GM12878 (cell line): ENCODE results near the gene SRGAP1. TPM values are rescaled to one million over a fixed set of nuclear protein-coding genes. Genes with fewer than 3 reads are reported as not detected.

Experiments
- ATAC-seq: fragments of 200-7000 bp; cut with Tn5 transposase; 3 replicates; pipeline ENCODE4 v1.9.1; 2020; ENCODE audit warnings: mild to moderate bottlenecking, moderate library complexity
- BruUV-seq: library from RNA; stranded (reverse); fragments of 400-500 nt; replicated peaks from 2 replicates; lab custom pipeline; 2021; lab: Mats Ljungman, UMichigan
- CTCF ChIA-PET: fragments of 300-600 bp; sonication (Branson Sonifier 250); formaldehyde crosslinking; extraction: SDS; loops from one replicate; lab custom pipeline; 2021; ENCODE audit warnings: inconsistent platforms; lab: Yijun Ruan, JAX
- POLR2A ChIA-PET: fragments of 350-600 bp; formaldehyde crosslinking; extraction: SDS; loops from one replicate; lab custom pipeline; 2021; ENCODE audit warnings: inconsistent platforms; lab: Charles Lee
- RAD21 ChIA-PET: fragments of 300-600 bp; sonication (Branson Sonifier 250); formaldehyde crosslinking; loops from one replicate; lab custom pipeline; 2023; ENCODE audit warnings: antibody characterized with exemption; ENCODE audit not compliant: unreplicated experiment; lab: Charles Lee
- SMC1A ChIA-PET: fragments of 300-600 bp; sonication (Branson Sonifier 250); formaldehyde crosslinking; loops from one replicate; lab custom pipeline; 2023; ENCODE audit not compliant: unreplicated experiment, uncharacterized antibody; lab: Charles Lee
- DNase-seq: peaks from one replicate; pipeline ENCODE4 v3.0.0-alpha.2; 2011; ENCODE audit warnings: low read depth, low spot score
- FAIRE-seq: peaks from 3 replicates; lab custom pipeline; 2011; peaks lifted over from hg19 to GRCh38; lab: Jason Lieb, UNC
- H2AFZ ChIP-seq: 2 replicates; pipeline ENCODE4 v1.6.0; 2011; ENCODE audit warnings: low read depth, low read length, control low read depth; ENCODE audit not compliant: control insufficient read depth
- H3K27ac ChIP-seq: 2 replicates; pipeline ENCODE4 v1.5.1; 2011; ENCODE audit warnings: control low read depth; ENCODE audit not compliant: control insufficient read depth, insufficient read depth
- H3K27me3 ChIP-seq, 2 experiments: replicated peaks in 1 of 2; 2 replicates each; pipeline versions ENCODE4 v1.6.0 to v1.6.1; 2011; ENCODE audit warnings: low read length in 1 of 2; ENCODE audit not compliant: control insufficient read depth in 2 of 2, insufficient read depth in 2 of 2
- H3K36me3 ChIP-seq, 2 experiments: 2 replicates each; pipeline ENCODE4 v1.5.1; 2011; ENCODE audit warnings: low read length in 1 of 2; ENCODE audit not compliant: control insufficient read depth in 2 of 2, insufficient read depth in 2 of 2
- H3K4me1 ChIP-seq: 2 replicates; pipeline ENCODE4 v1.6.1; 2011; ENCODE audit warnings: mild to moderate bottlenecking, low read length, moderate library complexity, mixed read lengths; ENCODE audit not compliant: control insufficient read depth, insufficient read depth
- H3K4me2 ChIP-seq: 2 replicates; pipeline ENCODE4 v1.6.0; 2011; ENCODE audit warnings: control low read depth; ENCODE audit not compliant: control insufficient read depth, insufficient read depth
- H3K4me3 ChIP-seq: fragments of 200-600 bp; sonication (generic); 2 replicates; pipeline ENCODE4 v1.5.1; 2016
- H3K79me2 ChIP-seq: 2 replicates; pipeline ENCODE4 v1.6.0; 2011; ENCODE audit warnings: low read length; ENCODE audit not compliant: control insufficient read depth, insufficient read depth
- H3K9ac ChIP-seq: 2 replicates; pipeline ENCODE4 v1.8.0; 2011; ENCODE audit warnings: low read length, control low read depth, mixed read lengths; ENCODE audit not compliant: control insufficient read depth, insufficient read depth
- H3K9me3 ChIP-seq: replicated peaks from 3 replicates; pipeline ENCODE4 v1.5.1; 2011; ENCODE audit warnings: mild to moderate bottlenecking, low read length; ENCODE audit not compliant: control insufficient read depth, insufficient read depth
- H4K20me1 ChIP-seq: 2 replicates; pipeline ENCODE4 v1.6.0; 2011; ENCODE audit not compliant: control insufficient read depth, insufficient read depth
- BMI1 ChIP-seq: fragments of 450-650 bp; IDR thresholded peaks from 2 replicates; pipeline ENCODE4 v1.6.1; 2016; ENCODE audit warnings: mild to moderate bottlenecking, moderate library complexity, borderline replicate concordance
- JUNB ChIP-seq: IDR thresholded peaks from 2 replicates; pipeline ENCODE4 v1.6.1; 2016; ENCODE audit warnings: antibody characterized with exemption, mild to moderate bottlenecking
- MTA2 ChIP-seq: fragments of 450-650 bp; IDR thresholded peaks from 2 replicates; pipeline ENCODE4 v1.6.1; 2016; ENCODE audit warnings: low read depth, mild to moderate bottlenecking, moderate library complexity
- POLR2AphosphoS2 ChIP-seq: IDR thresholded peaks from 2 replicates; pipeline ENCODE4 v1.6.1; 2011; ENCODE audit warnings: low read depth, mild to moderate bottlenecking, low read length, improper control_type of control experiment, moderate library complexity
- ZNF622 ChIP-seq: fragments of 450-650 bp; IDR thresholded peaks from 2 replicates; pipeline ENCODE4 v1.6.1; 2017; ENCODE audit warnings: mild to moderate bottlenecking, inconsistent platforms
- WGBS: methylation state at CpG from one replicate; pipeline ENCODE4 v1.1.6; 2016; ENCODE audit warnings: low lambda C conversion rate; ENCODE audit not compliant: insufficient replicate concordance, insufficient coverage; ENCODE audit errors: missing lambda C conversion rate; 5-methylcytosine and 5-hydroxymethylcytosine counted together
- in situ Hi-C: fragments of 300-500 bp; cut with MboI; formaldehyde crosslinking; loops from 9 replicates; pipeline ENCODE4 v1.14.3; 2018; ENCODE audit warnings: mixed read lengths
- intact Hi-C: fragments of 100-400 bp; cut with micrococcal nuclease; formaldehyde crosslinking; loops from one replicate; pipeline ENCODE4 v1.14.2; 2022; ENCODE audit not compliant: unreplicated experiment
- polyA plus RNA-seq, 11 experiments: library from polyadenylated mRNA; depleted of rRNA in 4 of 11; unstranded in 6 of 11; stranded (reverse) in 5 of 11; fragments of >200 nt; fragmentation: Nextera tagmentation in 4 of 11; fragmentation: Illumina TruSeq in 1 of 11; extraction: Ambion mirVana in 4 of 11; extraction: Trizol in 1 of 11; gene quantifications; 1 replicate in 1 of 11; 2 replicates in 10 of 11; pipeline versions ENCODE4 v1.2.1 to v1.2.3, GENCODE V29; 2011 to 2016; ENCODE audit warnings: inconsistent platforms in 2 of 11, missing spikeins in 2 of 11, low read depth in 1 of 11
- total RNA-seq, 4 experiments: library from RNA; depleted of rRNA in 3 of 4; stranded (reverse); fragments of >200 nt in 3 of 4; fragmentation: Illumina TruSeq in 1 of 4; extraction: Trizol in 1 of 4; gene quantifications; 2 replicates each; pipeline versions ENCODE4 v1.2.1 to v1.2.3, GENCODE V29; 2013 to 2021
- TF ChIP-seq, protein P1 (sequence below): fragments of 150-350 bp; IDR thresholded peaks from 2 replicates; pipeline ENCODE4 v1.6.1; 2014; ENCODE audit warnings: mild to moderate bottlenecking, low read depth, low read length

Gene SRGAP1
- total and polyA plus RNA-seq, 10 of the 15 experiments (the other 5 are each of a cell fraction or from before 2014, with no cell fraction given): 0.16 to 0.85 (median 0.46) TPM

DNA sequence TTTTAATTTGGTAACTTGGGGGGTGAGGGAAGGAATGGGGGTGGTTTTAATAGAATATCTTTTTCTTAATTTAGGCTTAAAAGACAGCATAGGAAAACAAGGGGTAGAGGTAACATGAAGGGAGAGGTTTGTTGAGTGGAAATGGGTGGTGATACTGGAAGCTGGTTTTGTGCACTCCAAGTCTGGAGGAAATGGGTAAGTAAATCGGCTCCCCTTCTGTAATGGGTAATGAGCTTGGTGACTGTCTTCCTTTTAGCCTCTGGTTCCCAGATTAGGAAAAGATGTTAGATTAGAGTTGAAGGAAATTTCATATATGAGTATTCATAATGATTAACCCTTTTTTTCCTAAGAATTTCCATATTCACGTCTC lies 122.1 kb downstream of the SRGAP1 start:
- Histone ChIP-seq H3K4me3 (no peak overlapping the region), H3K9me3 (no peaks in the 10 kb centered on the region), H3K4me1 (no peaks in the 10 kb centered on the region), H3K79me2 (no peaks in the 10 kb centered on the region), H2AFZ (no peak overlapping the region), H3K4me2 (no peak overlapping the region), H4K20me1 (no peaks in the 10 kb centered on the region), H3K27ac (no peak overlapping the region), H3K36me3 (no peaks in the 10 kb centered on the region), H3K27me3 (no peaks in the 10 kb centered on the region; a peak in 1 of 4 replicates), H3K9ac (no peak overlapping the region)
- in situ Hi-C loops (no loop called here), intact Hi-C loops (no loop called here)
- ChIA-PET CTCF (no interaction called here), SMC1A (interaction anchor here (1.4 kb wide), 1 partner anchor 16 kb away, joined by 4 read pairs; no protein-coding TSS in a partner anchor), RAD21 (no interaction called here)
- FAIRE-seq (no peak), DNase-seq (no peak), ATAC-seq (no peak)
- no TSS peak for BruUV-seq
- TF ChIP-seq POLR2AphosphoS2: no peak
- TF ChIP-seq MTA2: no peak
- TF ChIP-seq, all 136 proteins: peak for 0
- 18% methylated on average over 2 of the region's 2 CpGs for WGBS
- POLR2A ChIA-PET: no interaction called here

DNA sequence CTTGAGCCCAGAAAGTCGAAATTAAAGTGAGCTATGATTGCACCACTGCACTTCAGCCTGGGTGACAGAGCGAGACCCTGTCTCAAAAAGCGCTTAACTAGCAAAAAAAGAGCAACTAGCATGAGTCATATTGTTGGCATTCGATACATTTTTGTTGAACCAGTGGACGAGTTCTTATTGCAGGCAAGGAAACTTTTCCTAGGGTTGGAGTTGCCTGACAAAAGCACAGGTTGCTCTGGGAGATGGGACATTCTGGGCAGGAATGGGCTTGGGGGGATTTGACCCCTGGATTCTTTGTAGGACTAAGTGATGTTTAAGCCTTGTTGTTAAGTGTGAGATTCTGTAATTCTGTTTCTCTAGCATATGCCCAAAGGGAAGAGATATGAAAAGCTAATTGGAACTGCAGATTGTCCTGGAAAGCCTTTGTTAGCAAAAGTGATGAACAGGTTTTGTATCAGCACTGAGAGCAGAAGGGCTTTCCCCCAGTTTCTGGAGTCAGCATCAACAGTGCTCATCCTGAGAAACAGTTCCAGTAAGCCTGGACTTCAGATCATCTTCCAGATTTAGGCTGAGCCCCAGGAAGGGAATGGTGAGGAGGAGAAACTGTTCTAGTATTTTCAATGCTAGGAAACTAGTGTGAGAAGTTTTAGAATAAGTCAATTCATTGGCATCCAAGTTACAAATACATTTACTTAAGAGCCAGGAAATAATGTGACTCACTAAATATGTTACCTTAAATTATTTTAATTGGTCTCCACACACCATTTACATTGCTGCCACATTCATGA lies 123.1 kb downstream of the SRGAP1 start:
- in situ Hi-C loops (no loop called here), intact Hi-C loops (no loop called here)
- Histone ChIP-seq H3K9ac (no peak overlapping the region), H3K27ac (no peak overlapping the region), H3K9me3 (no peaks in the 10 kb centered on the region), H3K27me3 (no peaks in the 10 kb centered on the region; a peak in 1 of 4 replicates), H2AFZ (no peak overlapping the region), H4K20me1 (no peaks in the 10 kb centered on the region), H3K4me1 (no peaks in the 10 kb centered on the region), H3K36me3 (no peaks in the 10 kb centered on the region), H3K4me2 (no peak overlapping the region), H3K4me3 (no peak overlapping the region), H3K79me2 (no peaks in the 10 kb centered on the region)
- ChIA-PET CTCF (no interaction called here), POLR2A (no interaction called here), RAD21 (no interaction called here), SMC1A (interaction anchor here (1.0 to 1.4 kb wide), 2 partner anchors 13 to 15 kb away, joined by 3 to 4 read pairs; no protein-coding TSS in a partner anchor)
- WGBS: 17% methylated on average over 5 of the region's 5 CpGs
- ATAC-seq (no peak), FAIRE-seq (no peak), DNase-seq (no peak)
- no TSS peak for BruUV-seq
- TF ChIP-seq BMI1 (no peak), ZNF622 (no peak), JUNB (no peak)
- TF ChIP-seq, protein P1, sequence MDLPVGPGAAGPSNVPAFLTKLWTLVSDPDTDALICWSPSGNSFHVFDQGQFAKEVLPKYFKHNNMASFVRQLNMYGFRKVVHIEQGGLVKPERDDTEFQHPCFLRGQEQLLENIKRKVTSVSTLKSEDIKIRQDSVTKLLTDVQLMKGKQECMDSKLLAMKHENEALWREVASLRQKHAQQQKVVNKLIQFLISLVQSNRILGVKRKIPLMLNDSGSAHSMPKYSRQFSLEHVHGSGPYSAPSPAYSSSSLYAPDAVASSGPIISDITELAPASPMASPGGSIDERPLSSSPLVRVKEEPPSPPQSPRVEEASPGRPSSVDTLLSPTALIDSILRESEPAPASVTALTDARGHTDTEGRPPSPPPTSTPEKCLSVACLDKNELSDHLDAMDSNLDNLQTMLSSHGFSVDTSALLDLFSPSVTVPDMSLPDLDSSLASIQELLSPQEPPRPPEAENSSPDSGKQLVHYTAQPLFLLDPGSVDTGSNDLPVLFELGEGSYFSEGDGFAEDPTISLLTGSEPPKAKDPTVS: no peak
